ENCODE measurements around the gene YIF1B. TPM values are rescaled to one million over a fixed set of nuclear protein-coding genes. Genes with fewer than 3 reads are reported as not detected.

YIF1B gene
- total RNA-seq, 1 experiment from 2014 or later, result 73.2 TPM

GRCh38 chr19:38263689-38264485, 51.9 kb downstream of the YIF1B start:
- no peak overlapping the region for H3K9ac ChIP-seq (ENCODE audit: extremely low read depth, insufficient read length, low read length)
- 0 out of 2 replicates have a peak overlapping the region, but pooled peaks have one; percentile 41 for H2BK15ac ChIP-seq (ENCODE audit: low read depth, low read length)
- peak overlapping the region; percentile 95 for H3K4me2 ChIP-seq (ENCODE audit: insufficient read depth, insufficient read length, low read length)
- H3K27me3 Mint-ChIP-seq (ENCODE audit: low read depth), result no peaks in the 10 kb centered on the region
- peaks cover 12% of the 10 kb centered on the region; the same call in 1 of the 2 replicates for H3K4me1 ChIP-seq (ENCODE audit: insufficient read depth, low read length)
- H3K9me3 ChIP-seq (ENCODE audit: control insufficient read depth, low read depth, low read length), result no peaks in the 10 kb centered on the region
- H4K5ac ChIP-seq (ENCODE audit: insufficient read length, low read depth, low read length), result no peak overlapping the region
- H3T11ph ChIP-seq (ENCODE audit: low read length), result no peak overlapping the region
- no CpG with 5 or more reads among the region's 34 CpGs for WGBS (ENCODE audit: extremely low coverage, insufficient read length, low lambda C conversion rate)
- H3K79me1 ChIP-seq (ENCODE audit: insufficient read depth, low read depth, low read length, poor library complexity, severe bottlenecking), result peaks cover 6% of the 10 kb centered on the region
- no peak overlapping the region for H4K91ac ChIP-seq (ENCODE audit: insufficient read length, low read depth, low read length)
- no peak overlapping the region for H3K56ac ChIP-seq (ENCODE audit: insufficient read length, low read depth, low read length)
- no peak for TF ChIP-seq CTCF (conservative IDR thresholded peaks at IDR 0.05)
- no peaks in the 10 kb centered on the region for H3K27me3 ChIP-seq (ENCODE audit: insufficient read depth, low read length)
- peak overlapping the region; percentile 31 for H3K18ac ChIP-seq (ENCODE audit: insufficient read length, low read depth, low read length)
- H2BK20ac ChIP-seq (ENCODE audit: low read depth, low read length, poor library complexity, severe bottlenecking), result no peak overlapping the region
- peaks cover 47 to 51% of the 10 kb centered on the region in 2 experiments for H3K4me1 Mint-ChIP-seq
- no peak overlapping the region for H2BK12ac ChIP-seq (ENCODE audit: insufficient read length, low read depth, low read length)
- H2BK5ac ChIP-seq (ENCODE audit: insufficient read length, low read length), result no peak overlapping the region
- H3K9me3 Mint-ChIP-seq, result no peaks in the 10 kb centered on the region; a peak in 2 of 5 replicates
- peak overlapping the region; percentile 51 for H3K14ac ChIP-seq (ENCODE audit: insufficient read depth, low read length)
- H3K23ac ChIP-seq (ENCODE audit: insufficient read length, low read depth, low read length), result no peak overlapping the region
- H3K27ac ChIP-seq (ENCODE audit: insufficient read length, low read depth, low read length), result peak overlapping the region; percentile 15
- peaks cover 29% of the 10 kb centered on the region; the same call in 1 of the 2 replicates for H3K79me2 ChIP-seq (ENCODE audit: insufficient read depth, low read length)
- H2AFZ ChIP-seq (ENCODE audit: low read length), result no peak overlapping the region
- H3K4ac ChIP-seq (ENCODE audit: low read depth, low read length), result no peak overlapping the region
- H3K36me3 Mint-ChIP-seq (ENCODE audit: insufficient read depth in 1 of 3, low read depth in 3 of 3), result peaks cover 0 to 11% (median 2%) of the 10 kb centered on the region in 3 experiments; a peak in 3 of 7 replicates
- peak overlapping the region; percentile 78 to 96 for H3K4me3 Mint-ChIP-seq
- peaks cover 11% of the 10 kb centered on the region for H3K23me2 ChIP-seq (ENCODE audit: insufficient read length, low read depth, low read length, poor library complexity, severe bottlenecking)
- no peak overlapping the region for H4K8ac ChIP-seq (replicated peaks; ENCODE audit: insufficient read length, low read depth, low read length)
- no peaks in the 10 kb centered on the region for H4K20me1 ChIP-seq (ENCODE audit: control insufficient read depth, insufficient read depth, insufficient read length)
- H2BK120ac ChIP-seq (ENCODE audit: low read depth, low read length, poor library complexity, severe bottlenecking), result no peak overlapping the region
- DNase-seq, result peak; percentile 97
- peak overlapping the region; percentile 61 to 99 (median 98) for H3K27ac Mint-ChIP-seq
- H2AK5ac ChIP-seq (ENCODE audit: insufficient read length, low read length), result no peak overlapping the region
